ENCODE measurements around the gene MED25.

MED25 gene
- long read RNA-seq, partial matches to known transcripts: 12 of 16 reads
- long read RNA-seq, other reads (novel, unspliced or antisense): 3 of 16 reads

- DNase-seq (ENCODE audit: low read depth in 1 of 2, low spot score in 1 of 2): peak; percentile 67 to 83
- TF ChIP-seq GABPA (IDR thresholded peaks at IDR 0.05; ENCODE audit: low read depth) (no peak), POLR2AphosphoS5 (IDR thresholded peaks at IDR 0.05; ENCODE audit: low read depth) (peak; percentile 64; the same call in 1 of the 2 replicates)
- peak within 1 kb of the TSS; percentile 97 for H3K27ac ChIP-seq (replicated peaks)
- H3K4me3 ChIP-seq (replicated peaks; ENCODE audit: insufficient read depth, low read length): peak within 1 kb of the TSS; percentile 94
- H3K27me3 ChIP-seq (ENCODE audit: insufficient read depth, poor library complexity, severe bottlenecking): no peaks in the 10 kb centered on the region
Measured at GRCh38 chr19:49817964-49818648, at the start of gene MED25. MED25 (plus strand) TSS chr19:49818289; CDS start chr19:49818342, 53 bp downstream.

- no peak for DNase-seq (ENCODE audit: low read depth in 1 of 2, low spot score in 1 of 2)
- Histone ChIP-seq H3K27ac (replicated peaks) (no peak overlapping the region), H3K27me3 (ENCODE audit: insufficient read depth, poor library complexity, severe bottlenecking) (no peaks in the 10 kb centered on the region), H3K4me3 (replicated peaks; ENCODE audit: insufficient read depth, low read length) (no peak overlapping the region)
- no peak for TF ChIP-seq CTCF (IDR thresholded peaks at IDR 0.05; ENCODE audit: insufficient read depth, low read length)
- no peak for TF ChIP-seq SPI1 (IDR thresholded peaks at IDR 0.05; ENCODE audit: borderline replicate concordance, low read depth)
- TF ChIP-seq GABPA (IDR thresholded peaks at IDR 0.05; ENCODE audit: low read depth): no peak
- no peak for TF ChIP-seq POLR2AphosphoS5 (IDR thresholded peaks at IDR 0.05; ENCODE audit: low read depth)
- TF ChIP-seq REST (IDR thresholded peaks at IDR 0.05; ENCODE audit: insufficient replicate concordance, low read depth): no peak
Measured at GRCh38 chr19:49770529-49770928, 47.6 kb upstream of the MED25 start.

GRCh38 chr19:49771674-49772139 lies 46.4 kb upstream of the MED25 start:
- Histone ChIP-seq H3K4me3 (replicated peaks; ENCODE audit: insufficient read depth, low read length) (no peak overlapping the region), H3K27me3 (ENCODE audit: insufficient read depth, poor library complexity, severe bottlenecking) (no peaks in the 10 kb centered on the region), H3K27ac (replicated peaks) (no peak overlapping the region)
- no peak for DNase-seq (ENCODE audit: low read depth in 1 of 2, low spot score in 1 of 2)
- no peak for TF ChIP-seq POLR2AphosphoS5 (IDR thresholded peaks at IDR 0.05; ENCODE audit: low read depth)
- TF ChIP-seq SPI1 (IDR thresholded peaks at IDR 0.05; ENCODE audit: borderline replicate concordance, low read depth): no peak
- no peak for TF ChIP-seq REST (IDR thresholded peaks at IDR 0.05; ENCODE audit: insufficient replicate concordance, low read depth)
- TF ChIP-seq GABPA (IDR thresholded peaks at IDR 0.05; ENCODE audit: low read depth): no peak
- TF ChIP-seq CTCF (IDR thresholded peaks at IDR 0.05; ENCODE audit: insufficient read depth, low read length): no peak

- H3K4me3 ChIP-seq (replicated peaks; ENCODE audit: insufficient read depth, low read length): no peak overlapping the region
- TF ChIP-seq SPI1 (IDR thresholded peaks at IDR 0.05; ENCODE audit: borderline replicate concordance, low read depth) (no peak), CTCF (IDR thresholded peaks at IDR 0.05; ENCODE audit: insufficient read depth, low read length) (no peak), POLR2AphosphoS5 (IDR thresholded peaks at IDR 0.05; ENCODE audit: low read depth) (no peak), REST (IDR thresholded peaks at IDR 0.05; ENCODE audit: insufficient replicate concordance, low read depth) (no peak), GABPA (IDR thresholded peaks at IDR 0.05; ENCODE audit: low read depth) (no peak)
- H3K27me3 ChIP-seq (ENCODE audit: insufficient read depth, poor library complexity, severe bottlenecking): no peaks in the 10 kb centered on the region
- DNase-seq (ENCODE audit: low read depth in 1 of 2, low spot score in 1 of 2): no peak
- no peak overlapping the region for H3K27ac ChIP-seq (replicated peaks)
Measured at GRCh38 chr19:49772850-49773432, 45.1 kb upstream of the MED25 start.
